DMS153 treated with DMSO at 0.1 percent for 48 hours (cell line): ENCODE measurements around the gene PDE4B.

Source experiments
- DNase-seq: peaks from one replicate; lab custom pipeline; 2025; ENCODE audit not compliant: unreplicated experiment; lab: John Stamatoyannopoulos, UW

The PDE4B gene

DNA sequence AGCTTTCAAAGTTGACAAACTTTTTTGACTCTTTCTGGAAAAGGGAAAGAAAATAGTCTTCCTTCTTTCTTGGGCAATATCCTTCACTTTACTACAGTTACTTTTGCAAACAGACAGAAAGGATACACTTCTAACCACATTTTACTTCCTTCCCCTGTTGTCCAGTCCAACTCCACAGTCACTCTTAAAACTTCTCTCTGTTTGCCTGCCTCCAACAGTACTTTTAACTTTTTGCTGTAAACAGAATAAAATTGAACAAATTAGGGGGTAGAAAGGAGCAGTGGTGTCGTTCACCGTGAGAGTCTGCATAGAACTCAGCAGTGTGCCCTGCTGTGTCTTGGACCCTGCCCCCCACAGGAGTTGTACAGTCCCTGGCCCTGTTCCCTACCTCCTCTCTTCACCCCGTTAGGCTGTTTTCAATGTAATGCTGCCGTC is 580.5 kb downstream of the PDE4B start:
- DNase-seq: no peak

DNA sequence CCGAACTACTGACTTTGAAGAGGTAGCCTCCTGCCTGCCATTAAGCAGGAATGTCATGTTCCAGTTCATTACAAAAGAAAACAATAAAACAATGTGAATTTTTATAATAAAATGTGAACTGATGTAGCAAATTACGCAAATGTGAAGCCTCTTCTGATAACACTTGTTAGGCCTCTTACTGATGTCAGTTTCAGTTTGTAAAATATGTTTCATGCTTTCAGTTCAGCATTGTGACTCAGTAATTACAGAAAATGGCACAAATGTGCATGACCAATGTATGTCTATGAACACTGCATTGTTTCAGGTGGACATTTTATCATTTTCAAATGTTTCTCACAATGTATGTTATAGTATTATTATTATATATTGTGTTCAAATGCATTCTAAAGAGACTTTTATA is 581.5 kb downstream of the PDE4B start:
- no peak for DNase-seq

DNA sequence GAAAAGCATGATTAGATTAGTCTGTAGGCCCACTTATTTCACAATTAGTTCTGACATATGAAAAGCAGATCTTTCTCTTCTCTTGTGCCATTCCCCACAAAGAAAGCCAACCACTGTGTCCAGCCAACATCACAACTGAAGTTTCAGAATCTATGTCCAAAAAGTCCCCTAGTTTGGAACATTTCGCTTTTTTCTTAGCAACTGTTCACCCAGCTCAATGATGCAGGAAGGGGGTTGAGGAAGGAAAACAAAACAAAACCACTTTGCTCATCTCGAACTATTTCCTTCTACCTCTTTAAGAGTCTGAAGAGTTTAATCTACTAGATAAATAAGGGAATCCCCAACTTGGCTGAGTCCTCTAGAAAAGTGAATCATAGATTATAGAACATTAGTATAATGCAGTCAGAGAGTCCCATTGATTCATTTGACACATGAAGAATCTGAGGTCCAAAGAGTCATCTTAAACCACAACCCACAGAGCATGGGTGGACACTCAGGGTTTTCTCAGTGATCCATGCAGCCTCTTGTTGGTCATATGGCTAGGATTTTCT is 581.9 kb downstream of the PDE4B start:
- no peak for DNase-seq

DNA sequence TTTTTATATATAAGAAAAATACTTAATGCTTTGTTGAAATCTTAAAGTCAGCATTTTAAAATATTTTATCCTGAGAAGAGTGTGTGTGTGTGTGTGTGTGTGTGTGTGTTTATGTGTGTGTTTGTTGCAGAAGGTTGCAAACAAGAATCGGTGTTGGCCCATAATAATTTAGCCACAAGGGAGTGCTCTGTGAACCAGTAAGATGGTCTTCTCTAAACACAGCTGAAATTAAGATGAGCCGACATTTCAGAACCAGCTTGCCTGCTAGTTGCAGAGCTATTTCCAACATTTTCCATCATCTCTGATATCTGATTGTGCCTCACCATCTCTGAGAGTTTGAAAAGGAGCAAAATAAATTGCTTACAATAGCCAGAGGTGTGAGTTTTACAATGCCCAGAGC is 582.4 kb downstream of the PDE4B start:
- no peak for DNase-seq

DNA sequence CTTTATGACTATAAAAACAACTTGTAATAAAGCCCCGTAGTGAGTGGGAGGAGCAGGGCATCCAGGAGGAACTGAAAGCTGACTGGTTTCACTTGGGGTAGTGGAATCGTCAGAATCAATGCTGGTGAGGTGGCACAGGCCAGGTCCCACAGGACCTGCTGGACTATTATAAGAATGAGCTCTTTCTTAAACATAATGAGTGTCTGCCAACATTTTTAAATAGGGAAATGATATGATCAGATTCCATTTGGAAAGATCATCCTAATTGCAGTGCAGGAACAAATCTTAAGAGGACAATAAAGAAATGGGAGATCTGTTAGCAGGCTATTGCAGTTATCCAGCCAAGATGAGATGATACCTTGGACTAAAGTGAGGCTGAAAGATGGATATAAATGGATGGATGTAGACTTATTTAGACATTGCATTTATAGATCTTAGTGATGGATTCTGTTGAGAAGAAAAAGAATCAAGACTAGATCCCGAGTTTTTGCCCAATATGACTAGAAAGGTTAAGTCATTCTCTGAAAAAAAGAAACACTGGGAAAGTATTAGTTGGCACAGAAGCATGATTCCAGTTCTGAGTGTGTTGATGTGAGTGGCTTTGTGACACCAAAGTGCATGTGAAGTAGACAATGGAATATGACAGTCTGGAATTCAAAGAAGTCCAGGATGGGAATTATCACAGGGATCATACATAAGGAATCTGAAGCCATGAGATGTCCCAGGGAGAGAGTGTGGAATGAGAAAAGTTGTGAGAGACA is 587.9 kb downstream of the PDE4B start:
- no peak for DNase-seq

DNA sequence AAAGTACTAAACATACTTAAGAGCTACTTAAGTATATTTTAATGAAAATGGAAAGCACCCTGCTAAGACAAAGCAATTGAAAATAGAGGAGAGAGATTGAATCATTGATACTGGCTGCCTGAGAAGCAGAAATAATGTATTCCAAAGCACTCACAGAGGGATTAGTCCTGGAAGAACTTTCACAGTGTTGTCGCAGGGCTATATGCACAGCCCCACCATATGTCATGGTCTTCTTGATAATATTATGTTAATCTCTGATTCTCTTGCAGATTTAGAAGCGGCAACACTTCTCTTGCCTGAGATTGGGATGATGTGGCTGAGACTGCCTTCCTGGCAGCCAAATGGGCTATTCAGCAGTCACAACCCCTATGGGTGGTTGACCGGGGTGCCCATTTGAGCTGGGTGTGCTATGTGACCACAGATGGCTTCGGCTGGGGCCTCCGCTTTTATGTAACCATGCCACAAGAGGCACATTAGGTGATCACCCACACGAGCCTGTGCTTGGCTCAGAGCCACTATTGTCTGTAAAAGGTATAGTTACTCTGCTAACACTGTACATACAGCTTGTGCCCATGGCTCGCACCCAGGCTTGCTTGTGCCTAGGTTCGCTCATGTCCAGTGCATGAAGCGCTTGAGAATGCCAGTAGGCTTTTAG is 589.1 kb downstream of the PDE4B start:
- no peak for DNase-seq

DNA sequence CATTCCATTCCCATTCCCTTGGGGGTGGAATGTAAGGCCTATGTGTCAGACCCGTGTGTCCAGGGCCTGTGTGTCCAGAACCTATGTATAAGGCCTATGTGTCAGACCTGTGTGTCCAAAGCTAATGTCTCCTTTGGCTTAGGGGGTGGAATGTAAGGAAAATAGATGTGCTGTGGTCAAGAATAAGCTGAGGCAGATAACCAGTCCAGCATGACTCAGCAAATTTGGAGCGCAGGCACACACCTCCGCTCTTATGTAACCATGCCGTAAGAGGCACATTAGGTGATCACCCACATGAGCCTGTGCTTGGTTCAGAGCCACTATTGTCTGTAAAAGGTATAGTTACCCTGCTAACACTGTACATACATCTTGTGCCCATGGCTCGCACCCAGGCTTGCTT is 590.5 kb downstream of the PDE4B start:
- no peak for DNase-seq

DNA sequence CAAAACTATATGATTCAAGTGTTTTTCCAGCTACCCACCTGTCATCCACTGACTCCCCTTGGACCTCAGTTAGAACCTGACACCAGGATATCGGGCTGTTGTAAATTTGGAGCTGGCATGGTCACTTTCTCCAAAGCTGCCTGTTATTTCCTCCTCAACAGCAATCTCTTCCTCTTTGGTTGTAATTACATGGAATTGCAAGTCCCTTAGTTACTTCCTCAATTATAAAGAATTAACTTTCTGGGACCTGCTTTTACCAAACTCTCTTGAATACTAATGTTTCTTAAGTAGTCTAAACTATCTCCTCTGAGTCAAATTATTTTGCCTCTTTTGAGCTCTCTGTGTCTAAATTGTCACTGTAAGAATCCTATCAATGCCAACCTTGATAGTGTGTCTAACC is 590.9 kb downstream of the PDE4B start:
- no peak for DNase-seq

DNA sequence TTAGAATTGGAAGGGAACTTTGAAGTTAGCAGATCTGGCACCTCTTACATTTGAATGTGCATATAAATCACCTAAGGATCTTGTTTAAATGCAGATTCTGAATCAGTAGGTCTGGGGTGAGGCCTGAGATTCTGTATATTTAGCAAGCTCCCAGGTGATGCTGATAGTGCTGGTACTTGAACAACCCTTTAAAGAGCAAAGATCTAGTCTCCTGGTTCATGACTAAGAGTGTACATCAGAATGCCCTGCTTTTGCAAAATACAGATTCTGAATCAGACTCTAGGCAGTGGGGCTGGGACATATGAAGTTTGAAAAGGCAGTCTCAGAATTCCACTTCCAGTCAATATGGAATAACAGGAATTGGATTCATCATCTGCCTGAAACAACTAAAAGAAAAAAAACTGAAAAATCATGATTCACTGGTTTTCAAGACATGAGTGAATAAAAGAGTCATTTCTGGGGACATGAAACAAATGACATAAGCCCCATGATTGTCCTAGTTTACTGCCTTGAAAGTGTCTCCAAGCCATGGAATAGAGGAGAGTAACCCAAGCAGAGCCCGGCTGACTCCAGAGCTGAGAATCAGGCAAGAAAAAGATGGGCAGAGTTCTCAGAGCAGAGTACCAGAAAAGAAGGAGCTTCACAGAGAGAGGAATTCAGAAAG is 591.7 kb downstream of the PDE4B start:
- DNase-seq: no peak

DNA sequence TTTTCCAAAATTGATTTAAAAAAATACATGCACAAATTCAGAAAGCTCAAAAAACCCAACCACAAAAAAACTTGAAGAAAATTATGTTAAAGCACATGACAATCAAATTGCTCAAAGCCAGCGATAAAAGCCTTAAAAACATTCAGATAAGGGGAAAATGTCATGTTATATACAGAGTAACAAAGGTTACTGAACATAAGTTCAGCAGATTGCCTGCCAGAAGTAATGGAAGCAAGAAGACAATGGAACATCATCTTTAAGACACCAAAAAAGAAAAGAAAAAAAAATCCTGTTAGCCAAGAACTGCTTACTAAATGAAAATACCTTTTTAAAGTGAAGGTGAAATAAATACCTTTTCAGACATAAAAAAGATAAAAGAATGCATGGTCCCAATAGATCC is 594.0 kb downstream of the PDE4B start:
- DNase-seq: no peak

DNA sequence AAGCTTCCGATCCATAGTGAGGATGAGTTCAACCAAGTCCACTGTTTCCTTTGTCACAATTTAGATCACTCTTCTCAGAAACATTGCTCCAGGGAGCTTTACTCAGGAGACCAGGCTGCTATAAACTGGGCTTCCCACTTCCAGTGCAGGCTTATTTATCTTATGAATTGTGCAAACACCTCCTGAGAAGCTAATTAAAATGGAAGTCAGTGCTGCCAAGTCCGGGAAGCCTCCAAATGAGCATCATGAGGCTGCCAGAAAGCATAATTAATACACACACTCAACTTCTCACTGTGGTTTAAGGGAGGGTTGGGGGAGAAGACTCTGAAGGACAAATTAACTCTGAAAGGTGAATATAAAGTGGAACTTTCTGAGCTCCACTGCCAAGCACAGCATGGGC is 596.2 kb downstream of the PDE4B start:
- no peak for DNase-seq

DNA sequence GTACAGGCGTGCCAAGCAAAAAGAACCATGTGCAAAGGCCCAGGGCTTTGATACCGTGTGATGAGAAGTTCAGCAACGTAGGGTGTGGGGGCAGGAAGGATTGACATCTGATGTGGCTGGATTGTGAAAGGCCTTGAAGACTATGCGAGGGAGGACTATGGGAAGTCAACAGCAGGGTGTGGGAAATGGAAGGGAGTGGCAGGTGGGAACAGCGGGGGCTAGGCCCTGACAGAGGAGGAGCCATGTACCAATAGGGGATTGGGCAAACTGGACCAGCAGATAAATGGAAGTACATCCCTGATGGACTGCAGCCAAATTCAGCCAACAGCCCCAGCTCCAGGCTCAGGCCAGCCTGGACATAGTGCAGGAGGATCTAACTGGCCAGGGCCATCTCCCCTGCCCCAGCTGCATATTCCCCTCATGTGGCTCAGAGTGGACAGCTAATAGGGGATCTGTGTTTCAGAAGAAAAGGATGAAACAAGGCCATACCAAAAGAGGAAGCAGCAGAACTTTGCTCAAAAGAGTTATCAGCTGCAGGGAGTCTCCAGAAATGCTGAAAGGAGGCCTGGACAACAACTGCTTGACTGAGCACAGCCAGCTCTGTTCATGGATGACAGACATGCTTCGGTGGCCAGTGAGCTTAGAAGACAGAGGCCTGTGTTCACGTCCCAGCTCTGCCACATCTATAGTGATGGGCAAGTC is 601.0 kb downstream of the PDE4B start:
- no peak for DNase-seq

DNA sequence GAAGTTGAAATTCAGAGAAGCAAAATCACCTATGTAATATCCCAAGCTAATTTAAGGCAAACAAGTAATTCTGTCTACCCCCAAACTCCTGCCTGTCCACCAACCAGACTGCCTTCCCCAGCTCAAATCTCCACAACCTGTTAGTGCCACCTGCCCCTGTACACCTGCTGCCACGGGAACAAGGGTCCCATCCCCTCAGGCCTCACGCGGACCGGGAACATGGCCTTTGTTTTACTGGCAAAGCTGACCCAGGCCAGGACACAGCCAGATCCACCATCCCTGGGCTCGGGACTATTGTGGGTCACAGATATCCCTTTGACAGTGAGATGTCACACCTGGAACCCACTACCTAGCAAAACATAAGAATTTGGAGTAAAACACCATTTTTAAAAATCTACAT is 601.9 kb downstream of the PDE4B start:
- DNase-seq: no peak

DNA sequence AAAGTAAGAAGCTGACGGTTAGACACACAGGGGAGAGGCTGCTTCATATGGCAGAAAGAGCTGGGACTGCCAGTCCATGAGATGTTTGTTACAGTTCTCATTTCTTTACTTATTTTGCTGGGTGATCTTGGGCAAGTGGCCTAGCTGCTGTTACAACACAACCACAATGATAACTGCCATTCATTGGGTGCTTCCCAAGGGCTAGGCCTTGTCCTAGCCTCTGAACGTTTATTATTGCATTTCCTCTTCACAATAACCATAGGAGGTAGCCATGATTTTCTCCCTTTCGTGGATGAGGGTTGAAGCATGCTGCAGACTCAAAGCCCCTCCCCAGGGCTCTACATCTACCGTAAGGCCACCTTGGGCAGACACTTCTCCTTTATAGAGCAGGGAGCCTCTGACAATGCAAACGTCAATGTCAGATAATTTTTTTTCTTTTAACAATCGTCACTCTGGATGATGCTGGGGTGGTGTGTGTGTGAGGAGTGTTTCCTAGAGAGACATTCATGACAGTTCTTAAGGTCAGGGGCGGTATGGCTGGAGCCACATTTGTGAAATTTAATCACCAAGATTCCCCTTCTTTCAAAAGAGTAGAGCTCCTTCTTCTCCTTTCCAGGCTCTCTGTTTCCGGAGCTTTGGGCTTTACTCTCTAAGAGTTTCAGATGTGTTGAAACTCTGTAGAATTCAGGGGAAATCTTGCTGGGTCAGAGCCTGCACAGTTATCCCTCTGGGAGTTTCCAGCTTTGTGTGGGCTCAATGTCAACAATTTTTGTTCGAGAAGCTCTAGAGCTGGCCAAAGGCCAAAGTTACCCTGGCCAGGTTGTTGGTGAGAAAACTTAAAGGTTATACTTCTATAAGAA is 602.7 kb downstream of the PDE4B start:
- DNase-seq: no peak

DNA sequence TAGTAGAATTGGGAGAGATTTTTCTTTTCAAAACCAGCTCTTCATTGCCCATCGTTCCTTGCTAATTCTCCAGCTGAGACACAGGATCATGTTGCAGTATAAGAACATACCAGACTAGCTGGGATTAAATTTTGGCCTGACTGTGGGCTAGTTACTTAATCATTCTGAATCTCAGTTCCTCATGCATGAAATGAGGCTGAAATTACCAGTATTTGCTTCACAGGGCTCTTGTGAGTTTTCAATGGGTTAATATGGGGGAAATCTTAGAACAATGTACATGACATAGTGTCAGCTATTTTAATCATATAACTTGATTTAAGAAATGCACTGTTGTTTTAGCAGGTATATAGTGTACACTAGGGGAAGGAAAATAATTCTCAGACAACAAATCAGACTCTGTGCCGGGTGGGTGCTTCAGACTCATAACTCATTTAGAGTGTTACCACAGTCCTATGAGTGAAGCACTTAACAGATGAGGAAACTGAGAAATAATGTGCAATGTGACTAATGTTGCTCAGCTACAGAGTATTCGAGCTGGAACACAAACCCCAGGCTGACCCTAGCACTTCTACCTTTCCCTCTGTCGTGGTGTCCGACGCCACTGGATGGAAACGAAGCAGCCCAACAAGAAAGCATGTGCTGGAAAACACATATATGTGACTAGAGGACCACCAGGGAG is 603.7 kb downstream of the PDE4B start:
- DNase-seq: no peak

DNA sequence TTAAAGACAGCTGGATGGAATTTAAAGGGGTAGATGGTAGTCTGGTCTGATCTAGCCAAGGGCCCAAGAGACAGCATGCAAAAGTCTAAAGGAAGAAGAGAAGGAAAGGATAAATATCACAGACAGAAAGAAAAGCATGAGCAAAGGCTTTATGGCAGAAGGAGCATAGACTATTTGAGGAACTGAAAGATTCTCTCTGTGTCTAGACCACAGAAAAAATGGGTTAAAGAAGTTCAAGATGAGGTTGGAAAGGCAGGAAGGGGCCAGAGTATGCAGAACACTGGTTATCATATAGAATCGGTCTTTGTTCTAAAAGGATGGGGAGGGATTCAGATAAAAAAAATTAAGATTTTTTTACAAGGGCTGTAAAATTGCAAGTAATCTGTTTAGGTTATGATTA is 604.5 kb downstream of the PDE4B start:
- no peak for DNase-seq

DNA sequence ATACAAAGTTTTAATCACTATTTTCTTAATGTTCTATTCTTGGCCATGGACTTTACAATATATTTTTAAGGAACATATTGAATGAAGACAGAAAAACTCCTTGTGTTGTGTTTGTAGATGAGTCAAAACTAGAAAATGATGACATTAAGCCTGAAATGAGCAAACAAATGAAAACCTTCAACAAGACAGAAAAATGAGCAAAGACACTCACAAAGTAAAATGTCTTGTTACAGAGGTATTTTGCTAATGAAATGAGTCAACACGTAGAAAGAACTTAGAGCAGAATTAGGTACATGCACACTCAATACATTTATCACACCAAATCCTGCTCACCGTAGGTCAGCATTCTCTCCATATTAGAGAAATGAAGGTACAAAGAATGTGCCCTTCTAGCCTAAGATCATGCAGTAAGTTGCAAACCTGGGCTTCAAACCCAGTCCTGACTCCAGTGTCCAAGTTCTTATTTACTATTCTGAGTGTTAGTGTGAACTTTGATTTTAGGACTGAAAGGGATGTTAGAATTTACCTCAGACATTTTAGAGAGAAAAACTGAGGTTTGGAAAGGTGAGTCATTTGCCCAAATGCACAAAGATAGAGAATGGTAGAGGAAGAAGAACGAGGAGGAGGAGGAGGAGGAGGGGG is 607.3 kb downstream of the PDE4B start:
- no peak for DNase-seq

DNA sequence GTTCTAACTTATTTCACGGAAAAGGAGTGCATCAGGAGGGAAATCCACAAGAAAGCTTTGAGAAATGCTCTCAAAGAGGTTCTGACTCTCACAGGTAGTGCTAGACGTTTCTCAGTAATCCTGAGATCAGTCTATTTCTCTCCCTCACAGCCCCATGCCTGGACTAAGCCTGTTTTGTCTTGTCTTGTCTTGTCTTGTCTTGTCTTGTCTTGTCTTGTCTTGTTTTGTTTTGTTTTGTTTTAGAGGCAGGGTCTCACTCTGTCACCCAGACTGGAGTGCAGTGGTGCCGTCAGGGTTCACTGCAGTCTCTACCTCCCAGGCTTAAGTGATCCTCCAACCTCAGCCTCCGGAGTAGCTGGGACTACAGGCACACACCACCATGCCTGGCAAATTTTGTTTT is 608.0 kb downstream of the PDE4B start:
- DNase-seq: no peak

DNA sequence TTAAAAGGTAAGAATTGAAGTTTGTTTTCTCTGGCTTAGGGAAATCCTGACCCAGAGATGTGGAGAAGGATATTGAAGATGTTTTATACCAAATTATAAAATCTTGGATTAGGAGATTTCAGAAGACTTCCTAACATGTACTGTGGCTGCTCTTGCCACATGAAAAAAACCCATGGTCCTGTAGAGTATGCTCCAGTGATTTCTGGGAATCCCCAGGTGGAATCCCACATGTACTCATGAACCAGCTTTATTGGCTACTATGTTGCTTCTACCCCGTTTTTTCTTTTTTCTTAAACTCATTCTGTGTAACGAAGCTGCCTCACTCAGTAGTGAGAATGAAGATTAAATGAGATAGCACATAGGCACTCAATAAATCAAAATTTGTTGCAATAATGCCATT is 608.5 kb downstream of the PDE4B start:
- DNase-seq: no peak
